GM18867 (cell line): ENCODE measurements around the gene ZNF646.

Source experiments
- ATAC-seq: cut with Tn5 transposase; IDR thresholded peaks from one replicate; pipeline ENCODE4 v1.9.1; 2021; ENCODE audit warnings: mild to moderate bottlenecking, moderate library complexity; ENCODE audit not compliant: unreplicated experiment

Gene ZNF646

DNA sequence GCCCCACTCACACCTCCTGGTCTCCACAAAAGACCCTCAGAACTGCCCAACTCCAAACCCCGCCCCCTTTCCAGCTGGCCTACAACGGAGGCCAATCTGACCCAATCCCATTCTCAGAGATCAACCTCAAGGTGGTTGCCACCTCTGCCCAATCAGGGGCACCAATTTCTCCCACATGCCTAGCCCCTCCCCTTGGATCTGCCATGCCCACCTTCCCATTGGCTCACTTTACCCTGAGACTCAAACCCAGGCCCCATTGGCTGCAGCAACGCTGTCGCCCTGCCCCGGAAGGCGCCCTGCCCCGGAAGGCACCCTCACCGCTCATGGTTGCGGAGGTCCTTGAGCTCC, 10.8 kb upstream of the ZNF646 start:
- ATAC-seq, result no peak

DNA sequence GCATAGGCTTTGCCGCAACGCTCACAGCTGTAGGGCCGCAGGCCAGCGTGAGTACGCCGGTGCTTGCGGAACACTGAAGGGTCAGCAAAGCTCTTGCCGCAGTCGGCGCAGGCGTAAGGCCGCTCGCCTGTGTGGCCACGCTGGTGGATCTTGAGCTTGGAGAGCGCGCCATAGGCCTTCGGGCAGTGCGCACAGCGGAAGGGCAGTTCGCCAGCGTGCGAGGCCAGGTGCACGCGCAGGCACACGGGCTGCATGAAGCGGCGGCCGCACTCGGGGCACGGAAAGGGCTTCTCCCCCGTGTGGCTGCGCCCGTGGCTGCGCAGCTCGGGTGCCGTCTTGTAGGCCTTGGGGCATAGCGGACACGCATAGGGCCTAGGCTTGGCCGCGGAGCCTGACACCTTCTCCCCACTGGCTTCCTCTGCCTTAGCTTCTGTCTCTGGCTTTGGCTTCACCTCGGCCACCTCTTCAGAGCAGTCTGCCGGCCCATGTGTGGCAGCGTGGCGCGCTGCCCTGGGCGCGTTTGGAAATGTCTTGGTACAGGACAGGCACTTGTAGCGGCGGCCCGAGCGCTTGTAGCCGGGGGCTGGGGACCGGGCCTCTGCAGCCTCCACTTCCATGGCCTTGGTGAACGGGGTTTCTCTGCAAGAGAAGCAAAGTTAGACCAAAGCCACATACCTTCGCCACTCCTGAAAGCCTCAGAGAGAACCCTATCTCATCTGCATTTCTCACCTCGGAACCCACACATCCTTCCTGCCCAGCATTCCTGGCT, 10.2 kb upstream of the ZNF646 start:
- no peak for ATAC-seq

DNA sequence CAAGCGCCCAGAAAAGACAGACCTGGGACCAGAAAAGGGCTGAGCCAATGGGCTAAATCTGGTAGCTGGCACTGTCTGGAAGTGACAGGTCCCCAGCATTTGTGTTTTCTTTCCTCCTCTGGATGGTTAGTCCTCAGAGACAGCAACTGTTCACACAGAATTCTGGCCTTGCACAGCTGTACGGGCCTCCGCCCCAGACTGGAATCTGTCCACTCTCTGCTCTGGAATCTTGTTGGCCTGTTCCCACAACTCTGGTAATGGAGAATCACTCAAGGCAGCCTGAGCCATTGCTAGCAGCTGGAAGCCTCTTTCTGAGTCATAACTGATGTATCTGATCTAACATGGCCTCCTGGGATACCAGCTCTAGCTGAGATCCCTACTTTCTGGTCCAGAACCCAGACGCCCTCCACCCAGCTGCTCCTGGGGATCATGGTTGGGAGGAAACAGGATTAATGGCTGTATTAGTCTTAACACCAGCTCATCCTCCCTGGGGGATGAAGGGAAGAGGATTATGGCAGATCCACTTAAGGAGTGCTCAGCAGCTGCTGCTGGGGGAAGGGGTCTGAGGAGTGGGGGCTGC, 9.2 kb upstream of the ZNF646 start:
- ATAC-seq, result no peak

DNA sequence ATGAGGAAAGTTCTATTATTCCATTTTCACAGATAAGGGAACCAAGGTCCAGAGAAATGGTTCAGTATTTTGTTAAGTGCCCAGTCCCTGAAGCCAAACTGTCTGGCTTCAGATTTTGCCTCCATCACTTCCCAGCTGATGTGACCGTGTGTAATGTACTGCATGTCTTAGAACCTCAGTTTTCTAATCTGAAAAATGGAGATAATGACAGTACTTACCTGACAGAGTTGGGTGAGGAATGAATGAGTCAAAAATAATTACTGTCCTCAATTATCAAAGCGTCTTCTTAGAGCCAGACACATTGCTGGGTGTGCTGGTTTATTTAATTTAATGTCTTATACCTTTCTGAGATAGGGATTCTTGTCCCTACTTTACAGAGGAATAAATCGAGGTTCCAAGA, 6.9 kb upstream of the ZNF646 start:
- ATAC-seq, result no peak

DNA sequence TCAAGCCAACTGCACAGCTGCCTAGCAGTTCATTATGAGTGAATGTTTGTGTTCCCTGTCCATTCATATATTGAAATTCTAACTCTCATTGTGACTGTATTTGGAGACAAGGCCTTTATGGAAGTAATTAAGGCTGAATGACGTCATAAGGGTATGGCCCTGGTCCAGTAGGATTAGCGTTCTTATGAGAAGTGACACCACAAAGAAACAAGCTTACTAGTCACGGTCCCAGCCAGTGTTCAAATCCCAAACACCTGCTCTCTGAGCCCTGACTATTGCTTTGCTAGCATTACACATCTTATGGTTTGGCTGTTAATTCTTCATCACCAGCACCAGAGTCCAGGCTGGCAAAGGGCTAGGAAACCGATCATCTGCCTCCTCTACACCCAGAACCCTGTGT, 2.4 kb upstream of the ZNF646 start:
- no peak for ATAC-seq

DNA sequence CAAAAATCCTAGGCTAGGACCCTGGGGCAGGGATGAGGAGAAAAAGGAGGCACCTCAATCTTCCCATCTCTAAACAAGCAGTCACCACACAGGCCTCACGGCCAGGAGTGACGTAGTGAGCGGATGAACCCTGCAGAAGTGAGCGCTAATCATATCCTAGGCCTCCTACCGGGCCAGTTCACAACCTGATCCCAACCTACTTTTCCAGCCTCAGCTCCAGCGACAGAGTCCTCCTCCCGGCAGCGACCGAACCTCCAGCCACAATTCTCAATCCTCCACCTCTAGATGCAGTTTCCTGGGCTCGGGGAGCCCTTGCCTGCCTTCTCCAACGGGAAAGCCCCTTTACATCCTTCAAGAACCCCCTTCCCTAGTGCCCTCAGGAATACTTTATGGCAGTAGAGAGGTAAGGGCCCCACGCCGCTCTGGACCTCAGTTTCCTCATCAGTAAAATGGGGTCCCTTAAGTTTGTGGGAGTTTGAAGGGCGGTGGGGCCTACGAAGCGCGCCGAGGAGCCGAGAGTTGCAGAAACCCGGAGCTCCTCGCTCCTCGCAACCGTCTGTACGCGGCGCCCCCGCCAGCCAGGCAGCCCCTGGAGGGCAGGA, 1.6 kb upstream of the ZNF646 start:
- peak; percentile 1 for ATAC-seq

DNA sequence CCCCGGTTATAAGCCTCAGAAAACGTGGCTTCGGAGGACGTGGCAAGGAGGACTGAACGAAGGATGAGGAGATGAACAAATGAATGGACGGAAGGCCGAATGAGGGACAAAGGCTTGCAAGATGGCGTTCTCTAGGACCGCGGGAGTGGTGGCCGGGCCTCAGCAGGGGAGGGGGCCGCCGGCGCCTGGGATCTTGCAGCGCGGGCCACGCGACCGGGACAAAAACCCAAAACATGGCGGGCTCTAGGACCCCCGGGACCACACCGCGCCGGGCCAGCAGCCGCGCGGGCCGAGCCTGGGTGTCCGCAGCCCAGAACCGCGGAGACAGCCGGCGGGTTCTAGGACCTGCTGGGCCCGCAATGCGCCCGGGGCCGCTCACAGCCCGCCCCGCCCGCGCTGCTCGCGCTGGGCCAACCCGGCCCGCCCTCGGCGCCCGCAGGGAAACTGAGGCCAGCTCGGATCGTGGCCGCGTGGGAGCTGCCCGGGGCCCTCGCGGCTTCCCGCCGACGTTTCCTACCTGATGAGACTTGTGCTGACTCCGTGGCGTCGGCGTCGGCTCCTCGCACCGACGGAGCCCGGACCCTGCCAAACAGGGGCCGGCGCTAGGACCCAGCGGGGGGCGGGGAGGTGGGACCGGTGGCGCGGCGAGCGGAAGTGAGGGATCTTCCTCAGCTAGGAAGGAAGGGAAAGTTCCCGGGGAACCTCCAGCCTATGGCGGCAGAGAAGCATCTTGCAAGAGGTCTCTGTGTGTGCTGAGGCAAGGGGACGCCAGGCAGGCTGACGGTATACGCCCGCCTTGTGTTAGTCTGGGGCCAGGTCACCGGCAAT, 866 bp upstream of the ZNF646 start:
- ATAC-seq, result peak; percentile 54

DNA sequence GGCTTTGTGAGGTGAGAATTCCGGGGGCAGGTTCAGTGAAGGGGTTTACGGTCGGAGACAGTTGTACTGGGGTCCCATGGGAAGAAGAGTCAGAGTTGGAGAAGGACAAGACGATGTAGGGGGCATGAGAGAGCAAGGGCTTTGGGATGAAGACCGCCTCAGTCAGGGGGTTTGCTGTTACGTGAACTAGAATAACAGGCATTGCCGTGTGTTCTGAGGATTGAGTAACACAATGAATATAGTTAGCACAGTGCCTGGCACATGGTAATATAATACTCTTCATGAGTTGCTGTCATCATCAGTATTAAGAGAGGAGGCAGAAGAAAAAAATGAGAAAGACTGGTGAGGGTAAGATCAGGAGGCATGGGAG, 577 bp downstream of the ZNF646 start:
- ATAC-seq, result no peak

DNA sequence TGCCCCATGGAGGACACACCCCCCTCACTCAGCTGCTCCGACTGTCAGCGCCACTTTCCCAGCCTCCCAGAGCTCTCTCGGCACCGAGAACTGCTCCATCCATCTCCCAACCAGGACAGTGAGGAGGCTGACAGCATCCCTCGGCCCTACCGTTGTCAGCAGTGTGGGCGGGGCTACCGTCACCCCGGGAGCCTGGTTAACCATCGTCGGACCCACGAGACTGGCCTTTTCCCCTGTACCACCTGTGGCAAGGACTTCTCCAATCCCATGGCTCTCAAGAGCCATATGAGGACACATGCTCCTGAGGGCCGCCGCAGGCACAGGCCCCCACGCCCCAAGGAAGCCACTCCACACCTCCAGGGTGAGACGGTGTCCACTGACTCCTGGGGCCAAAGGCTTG, 2.1 kb downstream of the ZNF646 start:
- ATAC-seq, result no peak

DNA sequence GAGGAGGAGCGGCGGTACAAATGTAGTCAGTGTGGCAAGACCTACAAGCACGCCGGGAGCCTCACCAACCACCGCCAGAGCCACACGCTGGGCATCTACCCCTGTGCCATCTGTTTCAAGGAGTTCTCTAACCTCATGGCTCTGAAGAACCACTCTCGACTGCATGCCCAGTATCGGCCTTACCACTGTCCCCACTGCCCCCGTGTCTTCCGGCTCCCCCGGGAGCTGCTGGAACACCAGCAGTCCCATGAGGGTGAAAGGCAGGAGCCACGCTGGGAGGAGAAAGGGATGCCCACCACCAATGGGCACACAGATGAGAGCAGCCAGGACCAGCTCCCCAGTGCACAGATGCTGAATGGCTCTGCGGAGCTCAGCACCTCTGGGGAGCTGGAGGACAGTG, 2.8 kb downstream of the ZNF646 start:
- ATAC-seq, result no peak

DNA sequence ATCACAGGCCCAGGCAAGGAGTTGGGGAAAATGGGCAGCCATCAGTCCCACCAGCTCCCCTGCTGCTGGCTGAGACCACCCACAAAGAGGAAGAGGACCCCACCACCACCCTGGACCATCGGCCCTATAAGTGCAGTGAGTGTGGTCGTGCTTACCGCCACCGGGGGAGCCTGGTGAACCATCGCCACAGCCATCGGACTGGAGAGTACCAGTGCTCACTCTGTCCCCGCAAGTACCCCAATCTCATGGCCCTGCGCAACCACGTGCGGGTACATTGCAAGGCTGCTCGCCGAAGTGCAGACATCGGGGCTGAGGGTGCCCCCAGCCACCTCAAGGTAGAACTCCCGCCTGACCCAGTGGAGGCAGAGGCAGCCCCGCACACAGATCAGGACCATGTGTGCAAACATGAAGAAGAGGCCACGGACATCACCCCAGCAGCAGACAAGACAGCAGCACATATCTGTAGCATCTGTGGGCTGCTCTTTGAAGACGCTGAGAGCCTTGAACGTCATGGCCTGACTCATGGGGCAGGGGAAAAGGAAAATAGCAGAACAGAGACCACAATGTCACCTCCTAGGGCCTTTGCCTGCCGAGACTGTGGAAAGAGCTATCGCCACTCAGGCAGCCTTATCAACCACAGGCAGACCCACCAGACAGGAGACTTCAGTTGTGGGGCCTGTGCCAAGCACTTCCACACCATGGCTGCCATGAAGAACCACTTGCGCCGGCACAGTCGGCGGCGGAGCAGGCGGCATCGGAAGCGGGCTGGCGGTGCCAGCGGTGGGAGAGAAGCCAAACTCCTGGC, 3.6 kb downstream of the ZNF646 start:
- ATAC-seq, result no peak

DNA sequence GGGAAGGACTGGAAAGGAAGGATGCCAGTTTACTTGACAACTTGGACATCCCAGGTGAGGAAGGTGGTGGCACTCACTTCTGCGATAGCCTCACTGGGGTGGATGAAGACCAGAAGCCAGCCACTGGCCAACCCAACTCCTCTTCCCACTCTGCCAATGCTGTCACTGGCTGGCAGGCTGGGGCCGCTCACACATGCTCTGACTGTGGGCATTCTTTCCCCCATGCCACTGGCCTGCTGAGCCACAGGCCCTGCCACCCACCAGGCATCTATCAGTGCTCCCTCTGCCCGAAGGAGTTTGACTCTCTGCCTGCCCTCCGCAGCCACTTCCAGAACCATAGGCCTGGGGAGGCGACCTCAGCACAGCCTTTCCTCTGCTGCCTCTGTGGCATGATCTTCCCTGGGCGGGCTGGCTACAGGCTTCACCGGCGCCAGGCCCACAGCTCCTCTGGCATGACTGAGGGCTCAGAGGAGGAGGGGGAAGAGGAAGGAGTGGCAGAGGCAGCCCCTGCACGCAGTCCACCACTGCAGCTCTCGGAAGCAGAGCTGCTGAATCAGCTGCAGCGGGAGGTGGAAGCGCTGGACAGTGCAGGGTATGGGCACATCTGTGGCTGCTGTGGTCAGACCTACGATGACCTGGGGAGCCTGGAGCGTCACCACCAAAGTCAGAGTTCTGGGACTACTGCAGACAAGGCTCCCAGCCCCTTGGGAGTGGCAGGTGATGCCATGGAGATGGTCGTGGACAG, 4.5 kb downstream of the ZNF646 start:
- ATAC-seq, result no peak

DNA sequence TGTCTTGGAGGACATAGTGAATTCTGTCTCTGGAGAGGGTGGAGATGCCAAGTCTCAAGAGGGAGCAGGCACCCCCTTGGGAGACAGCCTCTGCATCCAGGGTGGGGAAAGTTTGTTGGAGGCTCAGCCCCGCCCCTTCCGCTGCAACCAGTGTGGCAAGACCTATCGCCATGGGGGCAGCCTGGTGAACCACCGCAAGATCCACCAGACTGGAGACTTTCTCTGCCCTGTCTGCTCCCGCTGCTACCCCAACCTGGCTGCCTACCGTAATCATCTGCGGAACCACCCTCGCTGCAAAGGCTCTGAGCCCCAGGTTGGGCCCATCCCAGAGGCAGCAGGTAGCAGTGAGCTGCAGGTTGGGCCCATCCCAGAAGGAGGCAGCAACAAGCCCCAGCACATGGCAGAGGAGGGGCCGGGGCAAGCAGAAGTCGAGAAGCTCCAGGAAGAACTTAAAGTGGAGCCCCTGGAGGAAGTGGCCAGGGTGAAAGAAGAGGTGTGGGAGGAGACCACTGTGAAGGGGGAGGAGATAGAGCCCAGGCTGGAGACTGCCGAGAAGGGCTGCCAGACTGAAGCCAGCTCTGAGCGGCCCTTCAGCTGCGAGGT, 5.2 kb downstream of the ZNF646 start:
- ATAC-seq, result no peak

DNA sequence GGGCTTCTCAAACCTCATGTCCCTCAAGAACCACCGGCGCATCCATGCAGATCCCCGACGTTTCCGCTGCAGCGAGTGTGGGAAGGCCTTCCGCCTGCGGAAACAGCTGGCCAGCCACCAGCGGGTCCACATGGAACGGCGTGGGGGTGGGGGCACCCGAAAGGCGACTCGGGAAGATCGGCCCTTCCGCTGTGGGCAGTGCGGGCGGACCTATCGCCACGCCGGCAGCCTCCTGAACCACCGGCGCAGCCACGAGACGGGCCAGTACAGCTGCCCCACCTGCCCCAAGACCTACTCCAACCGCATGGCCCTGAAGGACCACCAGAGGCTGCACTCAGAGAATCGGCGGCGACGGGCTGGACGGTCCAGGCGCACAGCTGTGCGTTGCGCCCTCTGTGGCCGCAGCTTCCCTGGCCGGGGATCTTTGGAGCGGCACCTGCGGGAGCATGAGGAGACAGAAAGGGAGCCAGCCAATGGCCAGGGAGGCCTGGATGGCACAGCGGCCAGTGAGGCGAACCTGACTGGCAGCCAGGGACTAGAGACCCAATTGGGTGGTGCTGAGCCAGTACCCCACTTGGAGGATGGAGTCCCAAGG, 5.9 kb downstream of the ZNF646 start:
- ATAC-seq, result no peak

DNA sequence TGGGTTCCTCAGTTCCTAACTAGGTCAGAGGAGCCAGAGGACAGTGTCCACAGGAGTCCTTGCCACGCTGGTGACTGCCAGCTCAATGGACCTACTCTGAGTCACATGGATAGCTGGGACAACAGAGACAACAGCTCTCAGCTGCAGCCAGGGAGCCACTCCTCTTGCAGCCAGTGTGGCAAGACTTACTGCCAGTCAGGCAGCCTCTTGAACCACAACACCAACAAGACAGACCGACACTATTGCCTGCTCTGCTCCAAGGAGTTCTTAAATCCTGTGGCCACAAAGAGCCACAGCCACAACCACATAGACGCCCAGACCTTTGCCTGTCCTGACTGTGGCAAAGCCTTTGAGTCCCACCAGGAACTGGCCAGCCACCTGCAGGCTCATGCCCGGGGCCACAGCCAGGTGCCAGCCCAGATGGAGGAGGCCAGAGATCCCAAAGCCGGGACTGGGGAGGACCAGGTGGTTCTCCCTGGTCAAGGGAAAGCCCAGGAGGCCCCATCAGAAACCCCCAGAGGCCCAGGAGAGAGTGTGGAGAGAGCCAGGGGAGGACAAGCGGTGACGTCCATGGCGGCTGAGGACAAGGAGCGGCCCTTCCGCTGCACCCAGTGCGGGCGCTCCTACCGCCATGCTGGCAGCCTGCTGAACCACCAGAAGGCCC, 6.7 kb downstream of the ZNF646 start:
- no peak for ATAC-seq

DNA sequence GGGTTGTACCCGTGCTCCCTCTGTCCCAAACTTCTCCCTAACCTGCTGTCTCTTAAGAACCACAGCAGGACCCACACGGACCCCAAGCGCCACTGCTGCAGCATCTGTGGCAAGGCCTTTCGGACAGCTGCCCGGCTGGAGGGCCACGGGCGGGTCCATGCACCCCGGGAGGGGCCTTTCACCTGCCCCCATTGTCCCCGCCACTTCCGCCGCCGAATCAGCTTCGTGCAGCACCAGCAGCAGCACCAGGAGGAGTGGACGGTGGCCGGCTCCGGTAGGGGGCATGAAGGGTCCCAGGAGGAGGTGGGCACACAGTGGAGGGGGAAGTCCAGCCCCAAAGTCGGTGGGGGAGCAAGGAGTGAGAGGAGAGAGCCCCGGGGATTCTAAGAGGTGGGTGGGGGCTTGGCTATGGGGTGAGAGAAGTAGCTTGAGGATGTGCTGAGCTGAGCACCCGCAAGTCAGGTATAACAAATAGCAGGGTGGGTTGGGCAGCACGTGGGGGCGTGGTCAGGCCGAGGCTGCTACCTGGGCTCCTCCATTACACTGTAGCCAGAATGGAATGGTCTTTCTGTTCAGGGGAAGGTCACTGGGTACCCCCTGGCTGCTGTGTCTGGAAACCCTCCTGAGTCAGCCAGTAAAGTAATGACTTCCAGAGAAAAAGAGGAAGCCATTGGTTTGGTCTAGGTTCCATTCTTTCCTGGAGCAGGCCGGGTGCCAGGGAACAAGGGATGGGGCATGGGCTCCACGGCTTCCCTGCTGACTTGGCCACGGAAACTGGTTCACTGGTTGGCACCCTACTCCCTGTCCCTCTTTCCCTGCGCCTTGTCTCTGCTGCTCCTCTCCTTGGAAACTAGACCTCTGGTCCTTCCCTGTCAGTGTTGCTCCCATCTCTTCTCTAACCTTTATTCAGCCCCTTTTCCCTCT, 7.5 kb downstream of the ZNF646 start:
- ATAC-seq, result no peak

DNA sequence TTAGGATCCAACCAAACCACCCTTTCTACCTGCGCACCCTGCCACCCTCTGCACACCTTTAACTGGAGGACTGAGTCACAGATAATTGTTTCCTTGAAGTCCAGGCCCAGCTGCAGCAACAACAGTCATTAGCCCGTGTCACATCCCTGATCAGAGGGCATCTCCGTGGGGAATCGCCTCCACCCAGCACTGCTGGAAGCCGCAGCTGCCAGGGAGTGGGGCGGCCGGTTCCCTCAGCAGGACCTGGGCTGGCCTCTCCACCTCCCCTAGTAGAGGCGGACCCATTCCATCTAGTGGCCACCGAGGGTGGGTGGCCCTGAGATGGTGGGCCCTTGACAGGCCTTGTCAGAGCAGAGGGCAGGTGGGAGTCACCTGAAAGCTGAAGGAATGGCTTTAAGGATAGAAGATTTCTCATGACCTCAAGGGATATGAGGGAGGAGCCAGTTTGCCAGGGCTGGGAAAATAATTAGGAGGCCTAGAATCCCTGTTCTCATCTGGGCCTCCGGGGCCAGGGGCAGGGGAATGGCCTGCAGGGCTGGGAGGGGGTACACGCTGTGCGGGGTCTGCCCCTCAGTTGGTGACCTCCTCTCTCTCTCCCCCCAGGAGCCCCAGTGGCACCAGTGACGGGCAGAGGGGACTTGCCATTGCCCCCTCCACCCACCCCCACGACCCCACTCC, 8.3 kb downstream of the ZNF646 start:
- ATAC-seq, result no peak
